HG03280 (cell line): ENCODE data around the gene BNC1.

Experiments
- ATAC-seq: cut with Tn5 transposase; IDR thresholded peaks from one replicate; pipeline ENCODE4 v1.9.1; 2021; ENCODE audit warnings: mild to moderate bottlenecking, moderate library complexity; ENCODE audit not compliant: unreplicated experiment

The BNC1 gene

GRCh38 chr15:83284559-83285283 lies at the start of gene BNC1:
BNC1 (minus strand) TSS chr15:83284664; CDS start chr15:83284628, 36 bp downstream.
- ATAC-seq, result no peak

- ATAC-seq, result no peak
Measured at GRCh38 chr15:83327041-83327440, 42.6 kb upstream of the BNC1 start.

- ATAC-seq, result no peak
Measured at GRCh38 chr15:83324799-83325198, 40.3 kb upstream of the BNC1 start.

- ATAC-seq, result no peak
Measured at GRCh38 chr15:83323296-83323711, 38.8 kb upstream of the BNC1 start.

GRCh38 chr15:83322691-83323090 lies 38.2 kb upstream of the BNC1 start:
- no peak for ATAC-seq

- ATAC-seq, result no peak
Measured at GRCh38 chr15:83322061-83322460, 37.6 kb upstream of the BNC1 start.

- no peak for ATAC-seq
Measured at GRCh38 chr15:83320844-83321243, 36.4 kb upstream of the BNC1 start.

GRCh38 chr15:83320404-83320803 lies 35.9 kb upstream of the BNC1 start:
- no peak for ATAC-seq

GRCh38 chr15:83319771-83320170 lies 35.3 kb upstream of the BNC1 start:
- ATAC-seq, result no peak

GRCh38 chr15:83318861-83319415 lies 34.5 kb upstream of the BNC1 start:
- ATAC-seq, result no peak

GRCh38 chr15:83318036-83318435 lies 33.6 kb upstream of the BNC1 start:
- ATAC-seq, result no peak

- no peak for ATAC-seq
Measured at GRCh38 chr15:83312071-83312470, 27.6 kb upstream of the BNC1 start.

- ATAC-seq, result no peak
Measured at GRCh38 chr15:83310521-83311456, 26.3 kb upstream of the BNC1 start.

- ATAC-seq, result no peak
Measured at GRCh38 chr15:83308671-83309070, 24.2 kb upstream of the BNC1 start.

GRCh38 chr15:83306561-83306960 lies 22.1 kb upstream of the BNC1 start:
- ATAC-seq, result no peak

GRCh38 chr15:83305704-83306291 lies 21.3 kb upstream of the BNC1 start:
- ATAC-seq, result no peak

- no peak for ATAC-seq
Measured at GRCh38 chr15:83304861-83305703, 20.6 kb upstream of the BNC1 start.

- no peak for ATAC-seq
Measured at GRCh38 chr15:83303535-83303934, 19.1 kb upstream of the BNC1 start.

- ATAC-seq, result no peak
Measured at GRCh38 chr15:83300826-83301225, 16.4 kb upstream of the BNC1 start.

- ATAC-seq, result no peak
Measured at GRCh38 chr15:83299462-83299861, 15.0 kb upstream of the BNC1 start.
